Fibroblast of villous mesenchyme (primary cell): ENCODE measurements around the gene LIPA. TPM values are rescaled to one million over a fixed set of nuclear protein-coding genes. Genes with fewer than 3 reads are reported as not detected.
A peak's percentile ranks its signal among the peaks of the same experiment; 100 is the strongest.
"Not testable (repeated sequence)": the region's sequence is repeated elsewhere in the genome, so short reads cannot be mapped to it uniquely, and the experiment has no call there.

ENCODE experiments used
- DNase-seq: peaks from one replicate; pipeline ENCODE4 v3.0.0-alpha.2; 2010; ENCODE audit warnings: low read depth
- H3K4me3 ChIP-seq: 2 replicates; pipeline ENCODE4 v1.5.1; 2011; ENCODE audit warnings: low read depth, mild to moderate bottlenecking, low read length
- total RNA-seq: library from RNA; depleted of rRNA; stranded (reverse); fragments of >200 nt; gene quantifications from 2 replicates; pipeline ENCODE4 v1.2.3, GENCODE V29; 2012
- TF ChIP-seq, protein P1 (sequence below): IDR thresholded peaks from 2 replicates; pipeline ENCODE4 v1.5.1; 2012; ENCODE audit warnings: low read depth, mild to moderate bottlenecking, low read length; ENCODE audit not compliant: insufficient read depth

LIPA gene
- total RNA-seq, 1 donor = 232 TPM

DNA sequence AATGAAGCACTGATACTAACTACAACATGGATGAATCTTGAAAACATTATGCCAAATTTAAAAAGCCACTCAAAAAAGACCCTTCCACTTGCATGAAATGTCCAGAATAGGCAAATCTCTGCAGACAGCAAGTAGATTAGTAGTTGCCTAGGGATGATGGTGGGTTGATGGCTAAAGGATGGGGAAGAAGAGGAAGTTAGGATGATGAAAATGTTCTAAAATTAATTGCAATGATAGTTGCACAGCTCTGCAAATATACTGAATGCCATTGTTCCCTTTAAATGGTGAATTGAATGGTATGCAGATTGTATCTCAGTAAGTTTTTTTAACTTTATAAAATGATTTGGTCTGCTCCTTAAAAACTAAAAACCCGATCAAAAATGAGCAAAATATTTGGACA lies 7.3 kb upstream of the LIPA start:
- TF ChIP-seq, protein P1, sequence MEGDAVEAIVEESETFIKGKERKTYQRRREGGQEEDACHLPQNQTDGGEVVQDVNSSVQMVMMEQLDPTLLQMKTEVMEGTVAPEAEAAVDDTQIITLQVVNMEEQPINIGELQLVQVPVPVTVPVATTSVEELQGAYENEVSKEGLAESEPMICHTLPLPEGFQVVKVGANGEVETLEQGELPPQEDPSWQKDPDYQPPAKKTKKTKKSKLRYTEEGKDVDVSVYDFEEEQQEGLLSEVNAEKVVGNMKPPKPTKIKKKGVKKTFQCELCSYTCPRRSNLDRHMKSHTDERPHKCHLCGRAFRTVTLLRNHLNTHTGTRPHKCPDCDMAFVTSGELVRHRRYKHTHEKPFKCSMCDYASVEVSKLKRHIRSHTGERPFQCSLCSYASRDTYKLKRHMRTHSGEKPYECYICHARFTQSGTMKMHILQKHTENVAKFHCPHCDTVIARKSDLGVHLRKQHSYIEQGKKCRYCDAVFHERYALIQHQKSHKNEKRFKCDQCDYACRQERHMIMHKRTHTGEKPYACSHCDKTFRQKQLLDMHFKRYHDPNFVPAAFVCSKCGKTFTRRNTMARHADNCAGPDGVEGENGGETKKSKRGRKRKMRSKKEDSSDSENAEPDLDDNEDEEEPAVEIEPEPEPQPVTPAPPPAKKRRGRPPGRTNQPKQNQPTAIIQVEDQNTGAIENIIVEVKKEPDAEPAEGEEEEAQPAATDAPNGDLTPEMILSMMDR = no peak
- no peak overlapping the region for H3K4me3 ChIP-seq
- DNase-seq = no peak

DNA sequence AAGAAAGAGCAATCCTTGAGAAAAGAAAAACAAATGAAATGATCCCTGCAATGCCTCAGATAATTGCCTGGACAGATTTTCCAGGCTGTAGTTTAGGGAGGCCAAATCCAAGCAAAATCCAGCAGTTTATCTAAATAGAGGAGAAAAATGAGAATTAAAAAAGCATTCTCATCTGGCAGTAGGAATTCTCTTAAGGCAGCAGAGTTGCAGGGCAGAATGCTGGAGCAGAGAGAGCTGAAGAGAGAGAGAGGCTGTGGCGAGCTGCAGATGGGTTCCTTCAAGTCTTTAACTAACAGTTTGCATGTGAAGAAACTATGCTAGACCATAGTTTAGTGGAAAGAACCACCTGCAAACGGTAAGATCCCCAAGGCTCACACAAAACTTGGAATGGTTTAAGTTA lies 6.0 kb upstream of the LIPA start:
- DNase-seq = no peak
- TF ChIP-seq, protein P1 = no peak
- H3K4me3 ChIP-seq = no peak overlapping the region

DNA sequence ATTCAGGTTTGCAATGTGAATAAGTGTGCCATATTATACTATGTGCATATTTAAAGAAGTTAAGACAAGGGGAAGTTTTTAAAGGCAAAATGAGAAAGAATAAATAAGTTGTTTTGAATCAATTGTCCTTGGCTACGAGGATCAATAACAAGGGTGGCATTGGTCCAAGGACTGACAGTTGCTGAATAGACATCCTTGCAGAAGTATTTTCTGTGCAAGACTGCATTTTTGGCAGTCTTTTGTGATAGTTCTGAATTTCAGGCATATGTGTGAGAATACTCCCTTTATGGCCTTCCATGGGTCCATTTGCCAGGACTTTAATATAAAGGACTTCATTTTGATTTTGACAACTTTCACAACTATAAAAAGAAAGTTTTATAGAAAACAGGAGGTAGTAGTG lies 5.4 kb upstream of the LIPA start:
- TF ChIP-seq, protein P1 = no peak
- no peak overlapping the region for H3K4me3 ChIP-seq
- DNase-seq = no peak

DNA sequence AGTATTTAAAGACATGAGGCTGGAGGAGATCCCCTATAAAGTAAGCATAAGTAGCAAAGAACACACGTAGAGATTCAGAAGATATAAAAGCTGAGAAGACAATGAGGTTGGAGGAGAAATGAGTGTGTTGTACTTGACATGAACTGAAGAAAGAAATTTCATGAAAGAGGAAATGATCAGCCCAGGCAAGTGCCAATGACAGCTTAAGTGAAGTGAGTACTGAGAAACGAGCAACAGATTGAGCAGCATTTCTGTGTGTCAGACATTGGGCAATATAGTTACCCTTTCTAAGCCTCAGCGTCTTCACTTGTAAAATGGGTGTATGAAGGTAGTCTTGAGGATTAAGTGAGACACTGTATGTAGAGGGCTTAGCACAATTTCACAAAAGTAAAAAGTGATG lies 4.8 kb upstream of the LIPA start:
- no peak for DNase-seq
- TF ChIP-seq, protein P1 = no peak
- H3K4me3 ChIP-seq = no peak overlapping the region

DNA sequence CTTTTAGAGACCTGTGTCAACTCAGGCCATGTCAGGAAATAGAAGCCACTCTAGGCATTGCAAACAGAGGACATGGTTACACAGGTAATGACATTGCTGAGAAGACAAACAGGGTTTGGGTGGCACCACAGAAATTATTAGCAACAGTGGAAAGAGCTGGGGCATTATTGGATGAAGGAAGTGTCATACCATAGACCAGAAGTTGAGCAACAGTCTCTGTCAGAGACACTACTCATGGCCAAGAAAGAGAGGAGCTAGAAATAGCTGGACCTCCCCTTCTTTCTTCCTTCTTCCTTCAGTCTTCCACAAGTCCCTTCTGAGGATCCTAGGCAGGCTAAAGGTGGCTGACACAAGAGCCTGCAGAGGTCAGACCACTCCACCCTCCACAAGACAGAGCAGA lies 4.2 kb upstream of the LIPA start:
- no peak overlapping the region for H3K4me3 ChIP-seq
- DNase-seq = no peak
- TF ChIP-seq, protein P1 = no peak

DNA sequence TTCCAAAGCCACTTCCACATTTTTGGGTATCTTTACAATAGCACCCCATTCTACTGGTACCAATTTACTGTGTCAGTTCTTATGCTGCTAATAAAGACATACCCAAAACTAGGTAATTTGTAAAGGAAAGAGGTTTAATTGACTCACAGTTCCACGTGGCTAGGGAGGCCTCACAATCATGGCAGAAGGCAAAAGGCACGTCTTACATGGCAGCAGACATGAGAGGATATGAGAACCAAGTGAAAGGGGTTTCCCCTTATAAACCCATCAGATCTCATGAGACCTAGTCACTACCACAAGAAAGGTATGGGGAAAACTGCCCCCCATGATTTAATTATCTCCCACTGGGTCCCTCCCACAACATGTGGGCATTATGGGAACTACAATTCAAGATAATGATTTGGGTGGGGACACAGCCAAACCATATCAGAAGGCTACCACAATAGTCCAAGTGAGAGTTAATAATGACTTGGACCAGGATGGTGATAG lies 3.6 kb upstream of the LIPA start:
- DNase-seq, H3K4me3 ChIP-seq: not testable (repeated sequence)

DNA sequence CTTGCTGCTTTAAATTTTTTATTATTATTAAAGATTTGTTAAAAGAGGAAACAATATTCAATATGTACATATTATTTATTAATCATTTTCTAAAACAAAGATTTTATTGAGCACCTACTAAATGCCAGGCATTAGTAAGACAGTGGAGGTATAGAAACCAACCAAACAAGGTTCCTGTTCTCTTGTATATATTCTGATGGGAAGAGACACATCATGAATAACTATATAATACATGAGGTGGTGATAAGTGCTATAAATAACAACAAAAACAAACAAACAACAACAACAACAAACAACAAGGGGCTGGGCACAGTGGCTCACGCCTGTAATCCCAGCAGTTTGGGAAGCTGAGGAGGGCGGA lies 630 bp upstream of the LIPA start:
- TF ChIP-seq, protein P1 = no peak
- no peak for DNase-seq
- peak overlapping the region; percentile 95 for H3K4me3 ChIP-seq
